ENCODE results near the gene DNAJC13.

The DNAJC13 gene

DNA sequence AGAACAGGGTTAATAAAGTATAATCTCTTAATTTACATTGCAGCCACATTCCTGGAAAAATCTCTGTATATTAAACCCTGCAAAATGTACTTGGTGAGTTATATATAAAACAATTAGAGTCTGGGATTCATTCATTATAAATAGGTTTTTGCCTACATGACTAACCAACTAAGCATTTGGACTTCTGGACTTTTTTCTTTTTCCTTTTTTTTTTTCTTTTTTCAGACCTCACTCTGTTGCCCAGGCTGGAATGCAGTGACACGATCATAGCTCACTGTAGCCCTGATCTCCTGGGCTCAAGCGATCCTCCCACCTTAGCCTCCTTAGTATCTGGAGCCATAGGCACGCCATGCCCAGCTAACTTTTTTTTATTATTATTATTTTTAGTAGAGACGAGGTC, 4.5 kb downstream of the DNAJC13 start:
- Histone ChIP-seq H3K9me2 (replicated peaks; ENCODE audit: control insufficient read depth, low read length) (no peaks in the 10 kb centered on the region), H3K4me2 (ENCODE audit: low read length) (no peak overlapping the region), H3K79me2 (ENCODE audit: control insufficient read depth, low read length) (peaks cover 92% of the 10 kb centered on the region), H4K20me1 (ENCODE audit: control insufficient read depth, insufficient read depth, low read depth, low read length) (no peaks in the 10 kb centered on the region), H3K4me3 (ENCODE audit: low read length) (no peak overlapping the region), H3F3A (ENCODE audit: control insufficient read depth, insufficient read depth) (no peaks in the 10 kb centered on the region), H3K27ac (ENCODE audit: low read depth, low read length) (no peak overlapping the region), H3K4me1 (ENCODE audit: control insufficient read depth, low read length) (peaks cover 15% of the 10 kb centered on the region), H3K9me3 (ENCODE audit: control insufficient read depth, insufficient read depth, low read length) (no peaks in the 10 kb centered on the region), H3K36me3 (ENCODE audit: control insufficient read depth, low read length) (peaks cover 23% of the 10 kb centered on the region), H3K27me3 (ENCODE audit: control insufficient read depth, low read length) (no peaks in the 10 kb centered on the region)
- TF ChIP-seq, protein P1, sequence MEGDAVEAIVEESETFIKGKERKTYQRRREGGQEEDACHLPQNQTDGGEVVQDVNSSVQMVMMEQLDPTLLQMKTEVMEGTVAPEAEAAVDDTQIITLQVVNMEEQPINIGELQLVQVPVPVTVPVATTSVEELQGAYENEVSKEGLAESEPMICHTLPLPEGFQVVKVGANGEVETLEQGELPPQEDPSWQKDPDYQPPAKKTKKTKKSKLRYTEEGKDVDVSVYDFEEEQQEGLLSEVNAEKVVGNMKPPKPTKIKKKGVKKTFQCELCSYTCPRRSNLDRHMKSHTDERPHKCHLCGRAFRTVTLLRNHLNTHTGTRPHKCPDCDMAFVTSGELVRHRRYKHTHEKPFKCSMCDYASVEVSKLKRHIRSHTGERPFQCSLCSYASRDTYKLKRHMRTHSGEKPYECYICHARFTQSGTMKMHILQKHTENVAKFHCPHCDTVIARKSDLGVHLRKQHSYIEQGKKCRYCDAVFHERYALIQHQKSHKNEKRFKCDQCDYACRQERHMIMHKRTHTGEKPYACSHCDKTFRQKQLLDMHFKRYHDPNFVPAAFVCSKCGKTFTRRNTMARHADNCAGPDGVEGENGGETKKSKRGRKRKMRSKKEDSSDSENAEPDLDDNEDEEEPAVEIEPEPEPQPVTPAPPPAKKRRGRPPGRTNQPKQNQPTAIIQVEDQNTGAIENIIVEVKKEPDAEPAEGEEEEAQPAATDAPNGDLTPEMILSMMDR (IDR thresholded peaks at IDR 0.05; ENCODE audit: low read depth, low read length, poor library complexity, severe bottlenecking): no peak
- TF ChIP-seq EZH2phosphoT487 (IDR thresholded peaks at IDR 0.05; ENCODE audit: borderline replicate concordance, low read length): no peak

DNA sequence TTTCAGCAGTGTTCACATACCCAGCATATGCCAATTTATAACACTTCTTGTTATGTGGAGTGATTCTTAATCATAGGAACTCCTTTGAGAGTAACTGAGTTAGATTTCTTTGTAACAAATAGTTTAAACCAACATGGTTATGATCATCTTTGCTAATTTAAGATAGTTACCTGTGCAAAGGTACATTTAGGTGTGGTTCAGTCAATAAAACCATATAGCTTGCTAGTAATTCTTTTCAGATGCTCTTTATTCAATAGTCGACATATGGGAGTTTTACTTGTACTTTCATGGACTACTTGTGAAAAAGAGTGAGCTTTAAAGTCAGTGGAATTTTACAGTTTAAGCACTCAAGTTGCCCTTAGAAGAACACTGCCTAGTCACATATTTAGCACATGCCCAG, 5.2 kb downstream of the DNAJC13 start:
- Histone ChIP-seq H3K79me2 (ENCODE audit: control insufficient read depth, low read length) (peaks cover 93% of the 10 kb centered on the region), H3K9me3 (ENCODE audit: control insufficient read depth, insufficient read depth, low read length) (no peaks in the 10 kb centered on the region), H4K20me1 (ENCODE audit: control insufficient read depth, insufficient read depth, low read depth, low read length) (no peaks in the 10 kb centered on the region), H3K27ac (ENCODE audit: low read depth, low read length) (no peak overlapping the region), H3K4me2 (ENCODE audit: low read length) (no peak overlapping the region), H3K27me3 (ENCODE audit: control insufficient read depth, low read length) (no peaks in the 10 kb centered on the region), H3F3A (ENCODE audit: control insufficient read depth, insufficient read depth) (no peaks in the 10 kb centered on the region), H3K9me2 (replicated peaks; ENCODE audit: control insufficient read depth, low read length) (no peaks in the 10 kb centered on the region), H3K4me3 (ENCODE audit: low read length) (no peak overlapping the region), H3K4me1 (ENCODE audit: control insufficient read depth, low read length) (peaks cover 14% of the 10 kb centered on the region), H3K36me3 (ENCODE audit: control insufficient read depth, low read length) (peaks cover 23% of the 10 kb centered on the region)
- no peak for TF ChIP-seq EZH2phosphoT487 (IDR thresholded peaks at IDR 0.05; ENCODE audit: borderline replicate concordance, low read length)
- TF ChIP-seq, protein P1 (IDR thresholded peaks at IDR 0.05; ENCODE audit: low read depth, low read length, poor library complexity, severe bottlenecking): no peak

DNA sequence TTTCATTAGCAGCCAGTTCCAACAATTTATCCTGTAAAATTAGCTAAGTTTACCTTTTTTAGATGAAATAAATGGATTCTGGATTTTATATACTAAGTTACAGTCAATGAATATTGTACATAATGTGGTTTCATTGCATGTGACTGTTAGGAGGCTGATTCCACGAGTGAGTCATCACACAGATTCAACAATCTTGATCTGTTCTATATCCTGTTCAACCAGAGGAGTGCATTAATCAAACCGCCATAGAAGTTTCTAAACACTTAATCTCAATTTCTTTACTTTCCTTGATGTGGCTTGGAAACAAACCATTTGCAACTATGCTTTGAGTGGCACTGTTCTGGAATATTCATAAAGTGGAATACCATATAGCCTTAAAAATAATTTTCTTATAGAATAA, 15.3 kb downstream of the DNAJC13 start:
- Histone ChIP-seq H3F3A (ENCODE audit: control insufficient read depth, insufficient read depth) (no peaks in the 10 kb centered on the region), H3K9me3 (ENCODE audit: control insufficient read depth, insufficient read depth, low read length) (no peaks in the 10 kb centered on the region), H4K20me1 (ENCODE audit: control insufficient read depth, insufficient read depth, low read depth, low read length) (no peaks in the 10 kb centered on the region), H3K27me3 (ENCODE audit: control insufficient read depth, low read length) (no peaks in the 10 kb centered on the region), H3K27ac (ENCODE audit: low read depth, low read length) (no peak overlapping the region), H3K4me2 (ENCODE audit: low read length) (no peak overlapping the region), H3K36me3 (ENCODE audit: control insufficient read depth, low read length) (no peaks in the 10 kb centered on the region), H3K4me1 (ENCODE audit: control insufficient read depth, low read length) (no peaks in the 10 kb centered on the region), H3K79me2 (ENCODE audit: control insufficient read depth, low read length) (peaks cover 37% of the 10 kb centered on the region), H3K9me2 (replicated peaks; ENCODE audit: control insufficient read depth, low read length) (no peaks in the 10 kb centered on the region), H3K4me3 (ENCODE audit: low read length) (no peak overlapping the region)
- TF ChIP-seq, protein P1 (IDR thresholded peaks at IDR 0.05; ENCODE audit: low read depth, low read length, poor library complexity, severe bottlenecking): no peak
- no peak for TF ChIP-seq EZH2phosphoT487 (IDR thresholded peaks at IDR 0.05; ENCODE audit: borderline replicate concordance, low read length)

DNA sequence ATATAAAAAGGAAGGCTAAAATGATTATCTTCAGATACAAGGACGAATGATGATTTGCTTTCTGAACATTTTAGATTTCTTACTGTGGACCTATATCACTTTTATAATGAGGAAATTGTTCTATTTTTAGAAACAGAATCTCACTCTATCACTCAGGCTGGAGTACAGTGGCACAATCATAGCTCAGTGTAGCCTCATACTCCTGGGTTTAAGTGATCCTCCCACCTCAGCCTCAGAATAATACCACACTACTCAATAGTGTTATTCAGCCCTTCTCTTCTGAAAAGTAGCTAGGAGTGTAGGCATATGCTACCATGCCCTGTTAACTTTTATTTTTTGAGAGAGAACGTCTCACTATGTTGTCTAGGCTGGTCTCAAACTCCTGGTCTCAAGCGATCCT, 15.8 kb downstream of the DNAJC13 start:
- Histone ChIP-seq H3K4me1 (ENCODE audit: control insufficient read depth, low read length) (no peaks in the 10 kb centered on the region), H3K9me3 (ENCODE audit: control insufficient read depth, insufficient read depth, low read length) (no peaks in the 10 kb centered on the region), H3K79me2 (ENCODE audit: control insufficient read depth, low read length) (peaks cover 32% of the 10 kb centered on the region), H3K4me3 (ENCODE audit: low read length) (no peak overlapping the region), H3K4me2 (ENCODE audit: low read length) (no peak overlapping the region), H3K27ac (ENCODE audit: low read depth, low read length) (no peak overlapping the region), H3K9me2 (replicated peaks; ENCODE audit: control insufficient read depth, low read length) (no peaks in the 10 kb centered on the region), H3K27me3 (ENCODE audit: control insufficient read depth, low read length) (no peaks in the 10 kb centered on the region), H4K20me1 (ENCODE audit: control insufficient read depth, insufficient read depth, low read depth, low read length) (no peaks in the 10 kb centered on the region), H3F3A (ENCODE audit: control insufficient read depth, insufficient read depth) (no peaks in the 10 kb centered on the region), H3K36me3 (ENCODE audit: control insufficient read depth, low read length) (no peaks in the 10 kb centered on the region)
- TF ChIP-seq, protein P1 (IDR thresholded peaks at IDR 0.05; ENCODE audit: low read depth, low read length, poor library complexity, severe bottlenecking): no peak
- no peak for TF ChIP-seq EZH2phosphoT487 (IDR thresholded peaks at IDR 0.05; ENCODE audit: borderline replicate concordance, low read length)
